GM18517 (cell line): ENCODE results near the gene OLAH.

ENCODE experiments used
- ATAC-seq: cut with Tn5 transposase; IDR thresholded peaks from one replicate; pipeline ENCODE4 v1.9.1; 2021; ENCODE audit warnings: mild to moderate bottlenecking, moderate library complexity; ENCODE audit not compliant: unreplicated experiment

The OLAH gene

DNA sequence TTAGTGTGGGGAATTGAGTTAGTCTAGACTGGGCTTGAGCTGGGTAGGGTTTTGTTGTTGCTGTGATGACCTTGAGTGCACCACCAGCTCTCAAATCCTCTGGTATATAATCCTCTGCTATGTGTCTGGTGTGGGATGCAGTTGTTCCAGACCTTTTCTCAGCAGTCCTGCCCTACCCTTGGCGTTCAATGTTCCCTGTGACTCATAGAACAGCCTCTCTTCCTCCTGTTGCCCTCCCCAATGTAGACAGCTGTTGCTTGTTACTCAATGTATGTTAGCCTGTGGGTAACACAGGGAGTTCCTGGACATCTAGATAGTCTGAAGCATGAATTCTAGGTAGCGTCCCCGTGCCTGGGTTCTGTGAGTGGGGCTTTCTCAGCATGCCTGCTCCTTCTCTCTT lies 25.1 kb downstream of the OLAH start:
- ATAC-seq, result no peak

DNA sequence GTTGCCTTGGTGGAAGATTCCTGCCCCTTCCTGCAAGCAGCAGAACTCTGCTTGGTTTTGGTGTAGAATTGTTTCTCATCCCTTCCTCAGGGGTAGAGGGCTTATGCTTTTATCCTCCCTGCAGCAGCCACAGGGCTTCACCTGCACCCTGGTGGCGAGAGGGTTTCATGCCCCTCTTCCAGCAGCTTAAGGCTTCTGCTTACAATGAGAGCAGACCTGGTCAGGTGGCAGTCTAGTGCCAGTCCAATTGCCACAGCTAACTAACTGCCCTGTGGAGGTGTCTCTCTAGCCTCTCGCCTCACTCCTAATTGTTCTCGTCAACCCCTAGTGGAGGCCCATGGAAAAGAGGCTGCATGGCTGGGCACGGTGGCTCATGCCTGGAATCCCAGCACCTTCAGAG lies 25.5 kb downstream of the OLAH start:
- ATAC-seq, result no peak

DNA sequence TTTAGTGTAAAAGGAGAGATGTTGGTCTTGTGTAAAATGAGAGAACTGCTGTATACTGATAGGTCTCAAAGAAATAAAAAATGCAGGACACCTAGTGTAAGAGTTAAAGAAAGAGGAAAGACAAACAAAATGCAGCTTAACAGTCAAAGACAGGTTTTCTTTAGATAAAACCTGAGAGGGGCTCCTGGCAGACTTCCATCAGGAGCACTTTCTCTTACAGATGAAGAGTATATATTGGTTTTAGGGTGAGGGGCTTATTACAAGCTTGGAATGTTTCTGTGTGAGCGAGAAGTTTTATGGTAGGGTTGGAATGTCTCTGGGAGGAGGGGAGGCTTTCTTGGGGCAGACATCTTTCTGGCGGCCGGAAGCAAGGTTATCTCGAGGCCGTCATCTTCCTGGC lies 28.6 kb downstream of the OLAH start:
- no peak for ATAC-seq

DNA sequence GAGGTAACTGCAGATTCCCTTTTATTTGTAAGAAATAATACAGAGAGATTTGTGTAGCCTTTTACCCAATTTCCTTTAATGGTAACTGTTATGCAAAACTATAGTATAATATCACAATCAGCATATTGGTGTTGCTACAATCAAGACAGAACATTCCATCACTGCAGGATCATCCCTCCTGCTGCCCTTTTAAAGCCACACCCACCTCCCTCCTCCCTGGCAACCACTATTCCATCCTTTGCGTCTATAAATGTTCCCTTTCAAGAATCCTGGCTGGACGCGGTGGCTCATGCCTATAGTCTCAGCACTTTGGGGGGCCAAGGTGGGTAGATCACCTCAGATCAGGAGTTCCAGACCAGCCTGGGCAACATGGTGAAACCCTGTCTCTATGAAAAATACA lies 31.7 kb downstream of the OLAH start:
- ATAC-seq, result no peak

DNA sequence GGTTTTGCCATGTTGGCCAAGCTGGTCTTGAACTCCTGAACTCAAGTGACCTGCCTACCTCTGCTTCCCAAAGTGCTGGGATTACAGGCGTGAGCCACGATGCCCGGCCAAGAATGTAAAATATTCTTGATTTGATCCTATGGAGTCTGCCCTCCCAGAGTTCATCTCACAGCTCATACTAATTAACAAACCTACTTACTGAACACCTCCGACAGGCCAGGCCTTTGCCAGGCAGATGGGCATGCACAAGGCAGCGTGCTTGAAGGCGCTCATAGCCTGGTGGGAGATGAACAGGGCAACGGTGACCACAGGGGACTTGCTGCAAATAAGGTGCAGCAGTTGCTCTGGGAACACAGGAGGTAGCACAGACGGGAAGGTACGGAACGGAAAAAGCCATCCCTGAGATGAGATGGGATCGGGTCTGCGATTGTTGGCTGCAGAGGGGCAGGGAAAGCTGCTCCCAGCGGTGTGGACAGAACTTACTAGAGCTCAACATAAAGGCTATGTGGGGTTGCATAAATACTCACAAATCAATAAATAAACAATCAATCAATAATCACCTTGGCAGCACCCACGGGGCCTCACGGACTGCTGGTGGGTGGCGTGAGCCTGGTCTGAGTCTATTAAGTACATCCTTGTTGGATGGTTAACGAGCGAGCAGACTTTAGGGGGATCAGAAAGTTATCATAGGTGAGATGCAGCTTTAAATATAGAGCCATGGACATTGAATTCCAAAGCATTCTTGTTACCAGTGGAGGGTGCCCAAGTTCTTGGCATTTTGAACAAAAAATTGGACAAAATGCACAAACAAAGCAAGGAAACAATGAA lies 40.1 kb downstream of the OLAH start:
- no peak for ATAC-seq

DNA sequence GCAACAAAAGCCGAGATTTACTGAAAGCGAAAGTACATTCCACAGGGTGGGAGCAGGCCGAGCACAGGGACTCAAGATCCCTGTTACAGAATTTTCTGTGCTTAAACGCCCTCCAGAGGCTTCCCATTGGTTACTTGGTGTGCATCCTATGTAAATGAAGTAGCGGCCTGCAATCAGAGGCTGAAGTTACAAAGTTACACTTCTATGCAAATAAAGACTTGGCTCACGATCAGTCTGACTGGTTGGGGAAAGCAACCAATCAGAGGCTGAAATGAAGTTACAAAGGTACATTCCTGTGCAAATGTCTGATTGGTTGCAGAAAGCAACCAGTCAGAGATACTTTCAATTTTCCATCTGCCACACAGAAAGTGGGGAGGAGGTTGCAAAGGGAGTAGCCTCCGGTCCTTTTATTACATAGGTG lies 40.8 kb downstream of the OLAH start:
- ATAC-seq, result no peak

DNA sequence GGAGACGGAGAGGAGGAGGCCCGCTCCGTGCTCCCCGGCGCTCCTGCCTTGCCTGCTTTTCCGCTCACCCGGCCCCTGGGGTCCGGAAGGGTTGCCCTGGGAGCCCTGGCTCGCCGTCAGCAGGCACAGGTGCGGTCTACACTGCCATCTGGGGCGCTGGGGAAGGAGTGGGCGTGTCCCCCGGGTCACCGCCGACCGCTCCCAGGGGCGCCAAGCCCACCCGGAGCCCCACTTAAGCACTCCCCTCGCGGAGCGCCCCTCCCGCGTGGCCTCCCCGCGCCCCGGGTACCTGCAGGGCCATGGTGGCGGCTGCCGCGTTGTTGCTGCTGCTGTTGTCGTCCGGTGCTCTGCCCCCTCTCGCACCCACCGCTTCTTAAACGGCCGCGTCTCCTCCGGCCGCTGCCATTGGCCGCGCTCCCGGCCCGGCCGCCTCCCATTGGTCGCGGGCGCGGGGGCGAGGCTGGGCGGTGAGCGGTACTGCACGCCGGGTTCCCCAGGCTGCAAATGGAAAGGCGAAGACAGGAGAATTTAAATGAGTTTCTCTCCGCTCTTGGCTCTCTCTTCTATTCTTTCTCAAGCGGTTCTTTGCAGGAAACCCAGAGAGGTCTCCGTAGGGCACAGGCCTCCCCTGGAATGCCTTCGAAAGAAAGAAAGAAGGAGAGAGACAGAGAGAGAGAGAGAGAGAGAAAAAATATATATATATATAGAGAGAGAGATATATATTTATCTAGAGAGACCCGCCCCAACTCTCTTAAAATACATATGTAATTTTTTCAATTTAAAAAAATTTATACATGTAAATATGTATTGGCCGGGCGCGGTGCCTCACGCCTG lies 44.9 kb downstream of the OLAH start, which contains the start of gene ACBD7:
Gene ACBD7, minus strand, starts transcription at position 349 of the 834 bp plus-strand sequence. Its CDS starts 48 bp downstream, at position 301.
- ATAC-seq, result peak; percentile 93

DNA sequence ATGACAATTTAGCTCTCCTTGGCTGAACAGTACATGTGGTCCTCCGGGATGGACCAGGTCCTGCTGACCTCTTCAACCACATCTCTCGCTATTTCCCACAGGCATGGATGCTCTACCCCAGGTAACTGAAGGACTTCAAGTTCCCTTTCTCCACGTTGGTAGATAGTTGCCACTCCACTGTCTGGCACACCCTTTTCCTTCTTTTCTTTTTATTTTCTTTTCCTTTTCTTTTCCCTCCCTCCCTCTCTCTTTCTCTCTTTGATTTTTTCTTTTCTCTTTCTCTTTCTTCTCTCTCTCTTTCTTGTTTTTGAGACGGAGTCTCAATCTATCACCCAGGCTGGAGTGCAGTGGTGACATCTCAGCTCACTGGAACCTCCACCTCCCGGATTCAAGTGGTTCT lies 47.7 kb downstream of the OLAH start:
- ATAC-seq, result no peak

DNA sequence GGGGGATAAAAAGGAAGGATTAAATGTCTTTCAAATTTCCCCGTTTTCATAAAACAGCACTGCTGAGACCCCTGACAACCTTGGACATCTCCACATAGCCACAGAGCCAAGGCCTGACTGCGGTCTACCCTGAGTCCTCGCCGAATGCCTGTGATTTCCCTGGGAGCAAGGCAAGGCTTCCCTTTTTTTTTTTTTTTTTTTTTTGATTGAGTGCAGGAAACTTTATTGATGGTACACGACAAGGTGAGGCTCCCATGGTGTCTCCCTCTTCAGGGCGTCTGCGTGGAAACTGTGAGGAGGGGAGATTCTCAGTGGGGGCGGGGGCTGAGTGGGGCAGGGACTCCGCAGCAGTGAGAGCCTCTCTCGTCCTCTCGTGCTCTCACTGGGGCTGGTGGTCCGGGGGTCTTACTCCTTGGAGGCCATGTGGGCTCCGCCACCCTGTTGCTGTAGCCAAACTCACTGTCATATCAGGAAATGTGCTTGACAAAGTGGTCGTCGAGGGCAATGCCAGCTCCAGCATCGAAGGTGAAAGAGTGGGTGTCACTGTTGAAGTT lies 49.2 kb downstream of the OLAH start:
- no peak for ATAC-seq

DNA sequence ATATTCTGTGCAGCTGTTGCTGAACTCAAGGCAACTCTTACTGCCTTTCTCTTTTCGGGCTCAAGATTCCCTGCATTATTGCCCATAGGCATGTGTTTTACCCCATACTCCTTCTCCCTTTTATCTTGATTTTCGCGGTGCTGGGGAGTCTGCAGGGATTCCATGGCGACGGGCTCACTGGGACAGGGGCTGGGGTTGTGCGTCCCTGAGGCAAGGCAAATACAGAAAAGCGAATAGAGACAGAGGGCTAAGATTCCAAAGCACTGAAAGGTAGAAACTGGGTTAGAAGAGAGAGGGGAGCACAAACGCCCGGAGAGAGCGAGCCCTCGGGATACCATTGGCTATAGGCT lies 52.9 kb downstream of the OLAH start:
- peak; percentile 25 for ATAC-seq

DNA sequence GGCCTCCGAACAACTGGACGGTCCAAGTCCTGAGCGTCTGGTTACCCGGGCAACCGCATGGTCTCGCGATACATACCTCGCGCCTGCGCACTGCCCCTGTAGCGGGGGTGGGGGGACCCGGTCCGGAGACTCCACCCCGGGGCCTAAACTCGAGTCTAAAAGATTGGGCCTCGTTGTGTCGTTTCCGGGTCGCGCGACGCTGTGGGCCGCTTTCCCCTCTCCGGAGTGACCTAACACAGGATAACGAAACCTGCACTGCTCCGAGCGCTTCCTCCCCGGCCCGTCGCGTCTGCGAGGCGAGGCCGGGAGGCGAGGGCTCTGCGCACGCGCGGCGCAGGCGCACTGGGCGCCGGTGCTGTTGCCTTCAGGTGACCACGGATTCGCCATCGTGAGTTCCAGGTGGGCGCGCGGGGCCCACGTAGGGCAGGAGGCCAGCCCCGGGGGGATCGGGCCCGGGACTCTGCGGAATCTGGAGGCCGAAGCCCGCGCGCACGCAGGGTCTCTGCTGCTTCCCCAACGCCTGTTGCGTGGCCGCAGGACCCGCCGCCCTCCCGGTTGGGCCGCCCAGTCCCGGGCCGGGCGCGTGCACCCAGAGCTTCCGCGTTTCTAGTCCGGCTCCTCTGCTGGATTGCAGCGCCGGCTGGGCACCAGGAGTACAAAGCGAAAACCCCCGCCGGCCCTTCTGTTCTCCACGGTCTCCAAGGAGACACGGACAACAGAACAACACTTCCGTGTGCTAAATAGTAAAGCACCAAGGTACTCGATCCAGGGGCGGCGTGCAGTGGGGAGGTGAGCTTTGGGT lies 53.5 kb downstream of the OLAH start, which contains the start of gene RPP38:
Gene RPP38, plus strand, starts transcription at position 345 of the 802 bp plus-strand sequence. CDS start 5,960 bp downstream, outside the sequence.
- ATAC-seq, result peak; percentile 83

DNA sequence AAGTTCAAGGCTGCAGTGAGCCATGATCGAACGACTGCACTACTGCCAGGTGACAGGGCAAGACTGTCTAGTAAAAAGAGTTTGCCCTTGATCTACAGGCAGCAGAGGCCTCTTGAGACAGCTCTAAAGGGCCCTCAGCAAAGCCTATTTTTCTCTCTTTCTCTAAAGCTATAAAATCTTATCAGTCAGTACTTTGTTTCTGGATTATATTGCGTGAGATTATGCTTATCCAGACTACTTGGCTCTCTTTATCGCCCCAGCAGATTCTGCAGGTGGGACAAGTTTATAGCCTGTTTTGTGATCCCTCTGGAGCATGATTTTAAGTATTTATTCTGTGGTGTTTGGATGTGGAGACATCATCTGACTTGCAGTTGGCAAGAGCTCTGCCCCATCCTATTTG lies 56.1 kb downstream of the OLAH start:
- ATAC-seq, result no peak

DNA sequence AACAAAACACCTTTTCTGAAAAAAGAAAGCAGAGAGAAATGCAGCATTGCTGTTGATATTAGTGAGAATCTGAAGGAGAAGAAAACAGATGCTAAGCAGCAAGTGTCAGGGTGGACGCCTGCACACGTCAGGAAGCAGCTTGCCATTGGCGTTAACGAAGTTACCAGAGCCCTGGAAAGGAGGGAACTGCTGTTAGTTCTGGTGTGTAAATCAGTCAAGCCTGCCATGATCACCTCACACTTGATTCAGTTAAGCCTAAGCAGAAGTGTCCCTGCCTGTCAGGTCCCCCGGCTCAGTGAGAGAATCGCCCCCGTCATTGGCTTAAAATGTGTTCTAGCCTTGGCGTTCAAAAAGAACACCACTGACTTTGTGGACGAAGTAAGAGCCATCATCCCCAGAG lies 59.8 kb downstream of the OLAH start:
- no peak for ATAC-seq

DNA sequence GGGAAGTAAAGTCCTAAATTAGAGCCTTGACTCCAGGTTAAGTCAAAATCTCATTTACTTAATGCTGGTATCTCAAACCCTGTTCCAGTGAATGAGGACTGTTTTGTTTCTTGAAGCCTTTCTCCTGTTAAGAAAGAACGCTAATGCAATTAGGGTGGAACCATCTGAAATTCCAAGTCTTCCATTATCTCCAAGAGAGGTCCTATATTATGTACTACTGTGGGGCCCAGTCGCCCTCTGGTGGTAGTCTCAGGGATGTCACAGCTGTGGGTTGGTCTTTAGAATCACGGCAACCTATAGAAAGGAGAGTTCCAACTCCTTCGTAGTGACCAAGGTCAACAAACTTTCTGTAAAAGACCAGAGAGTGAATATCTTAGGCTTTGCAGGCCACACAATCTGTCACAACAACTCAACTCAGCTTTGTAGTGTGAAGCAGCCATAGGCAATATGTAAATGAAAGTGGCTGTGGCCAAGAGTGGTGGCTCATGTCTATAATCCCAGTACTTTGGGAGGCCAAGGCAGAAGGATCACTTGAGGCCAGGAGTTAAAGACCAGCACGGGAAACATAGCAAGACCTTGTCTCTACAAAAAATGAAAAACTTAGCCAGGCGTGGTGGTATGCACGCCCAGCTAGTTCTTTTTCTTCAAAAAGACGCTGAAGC lies 62.7 kb downstream of the OLAH start:
- ATAC-seq, result peak; percentile 82

DNA sequence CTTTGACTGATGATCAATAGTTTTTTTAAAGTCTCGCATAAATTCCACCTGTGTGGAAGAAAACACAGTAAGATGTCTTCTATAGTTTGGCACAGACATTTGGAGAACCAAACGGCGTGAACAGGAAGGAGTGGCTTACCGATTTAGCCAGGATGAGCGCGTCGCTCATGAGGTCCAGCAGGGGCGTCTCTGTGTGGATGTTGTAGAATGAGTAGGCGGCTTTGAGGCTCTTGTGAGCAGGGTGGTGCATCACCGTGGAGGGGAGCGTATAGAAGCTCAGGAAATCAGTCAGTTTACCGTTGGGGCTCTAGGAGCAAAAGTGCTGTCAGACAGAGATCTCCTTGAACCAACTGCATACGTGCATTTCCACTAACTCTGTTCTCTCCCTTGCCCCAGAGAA lies 68.9 kb downstream of the OLAH start:
- no peak for ATAC-seq

DNA sequence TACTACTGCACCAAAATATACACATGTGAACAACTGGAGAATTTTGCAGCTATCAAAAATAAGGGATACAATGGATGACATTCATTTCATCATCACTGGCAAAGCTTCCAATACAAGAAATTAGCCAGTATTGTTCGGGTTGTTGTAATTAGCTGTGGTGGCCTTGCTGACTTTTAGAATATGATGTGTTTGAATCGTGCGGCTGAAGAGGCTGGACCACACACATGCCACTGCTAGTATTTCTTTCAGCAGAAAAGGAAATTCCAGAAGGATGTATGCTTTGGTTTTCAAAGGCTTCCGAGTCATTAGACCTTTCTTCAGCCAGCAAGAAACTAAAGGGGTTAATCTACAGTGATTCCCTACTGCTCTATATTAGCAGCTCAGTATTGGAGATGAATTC lies 70.0 kb downstream of the OLAH start:
- ATAC-seq, result no peak

DNA sequence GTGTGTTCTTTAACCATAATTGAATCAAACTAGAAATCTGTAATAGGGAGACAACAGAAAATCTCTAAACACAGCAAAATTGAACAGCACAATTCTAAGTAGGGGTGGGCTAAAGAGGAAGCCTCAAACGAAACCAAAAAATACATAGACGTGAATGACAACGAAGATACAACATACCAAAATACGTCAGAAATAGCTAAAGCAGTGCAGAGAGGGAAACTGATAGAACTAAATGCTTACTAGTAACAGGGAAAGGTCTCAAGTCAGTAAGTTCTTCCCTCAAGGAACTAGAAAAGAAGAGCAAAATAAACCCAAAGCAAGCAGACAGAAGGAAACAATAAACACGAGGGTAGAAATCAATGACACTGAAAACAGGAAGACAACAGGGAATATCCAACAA lies 72.5 kb downstream of the OLAH start:
- no peak for ATAC-seq

DNA sequence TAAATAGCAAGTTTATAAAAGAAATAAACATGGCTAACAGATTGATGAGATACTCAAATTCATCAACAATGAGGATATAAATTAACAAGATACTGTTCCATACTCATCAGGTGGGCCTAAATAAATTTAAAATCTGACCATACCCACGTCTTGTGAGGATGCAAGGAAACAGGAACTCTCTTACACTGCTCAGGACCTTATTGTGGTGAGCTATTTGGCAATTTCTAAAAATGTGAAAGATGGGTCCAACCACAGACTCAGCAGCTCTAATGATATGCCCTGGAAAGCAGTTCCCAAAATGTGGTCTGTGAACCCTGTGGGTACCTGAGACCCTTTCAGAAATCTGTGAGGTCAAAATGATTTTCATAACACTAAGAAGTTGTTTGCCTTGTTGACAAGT lies 74.9 kb downstream of the OLAH start:
- ATAC-seq, result no peak

DNA sequence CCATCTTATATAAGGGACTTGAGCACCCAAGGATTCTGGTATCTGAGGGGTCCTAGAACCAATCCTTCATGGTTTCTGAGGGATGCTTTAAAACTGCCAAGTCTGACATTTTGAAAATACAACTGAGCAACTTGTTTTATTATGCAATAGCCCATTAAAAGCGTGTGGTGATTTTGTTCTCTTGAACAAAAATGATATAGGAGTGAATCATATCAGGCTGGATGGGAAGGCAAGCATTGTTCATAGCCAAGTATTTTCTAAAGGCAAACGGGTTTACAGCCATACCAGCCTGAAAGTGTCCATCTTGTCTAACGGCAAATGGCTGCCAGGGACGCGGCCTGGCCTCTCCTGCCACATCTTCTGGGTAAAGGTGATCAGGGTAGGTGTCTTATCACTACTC lies 76.8 kb downstream of the OLAH start:
- no peak for ATAC-seq

DNA sequence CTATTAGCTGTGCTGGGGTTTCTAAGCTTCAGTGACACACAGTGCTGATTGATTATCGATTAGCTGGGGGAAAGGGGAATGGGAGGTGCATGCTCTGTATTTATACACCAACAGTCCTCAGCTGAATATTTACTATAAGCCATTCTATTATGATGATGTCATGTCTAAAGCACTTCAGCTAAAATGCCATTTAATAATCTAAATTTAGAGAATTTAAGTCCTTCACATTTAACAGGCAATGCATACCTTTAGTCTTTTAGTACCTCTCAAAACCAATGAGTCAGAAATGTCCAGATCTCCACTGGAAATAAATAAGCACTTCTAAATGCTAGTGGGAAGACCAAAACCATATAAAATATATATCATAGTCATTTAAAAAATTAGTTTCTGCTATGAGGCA lies 78.0 kb downstream of the OLAH start:
- no peak for ATAC-seq
